ENCODE data around the gene RAB11FIP2. TPM values are rescaled to one million over a fixed set of nuclear protein-coding genes. Genes with fewer than 3 reads are reported as not detected.

The RAB11FIP2 gene
- polyA plus RNA-seq, 1 of the 3 experiments (the other 2 are of a cell fraction): 3.0 TPM

DNA sequence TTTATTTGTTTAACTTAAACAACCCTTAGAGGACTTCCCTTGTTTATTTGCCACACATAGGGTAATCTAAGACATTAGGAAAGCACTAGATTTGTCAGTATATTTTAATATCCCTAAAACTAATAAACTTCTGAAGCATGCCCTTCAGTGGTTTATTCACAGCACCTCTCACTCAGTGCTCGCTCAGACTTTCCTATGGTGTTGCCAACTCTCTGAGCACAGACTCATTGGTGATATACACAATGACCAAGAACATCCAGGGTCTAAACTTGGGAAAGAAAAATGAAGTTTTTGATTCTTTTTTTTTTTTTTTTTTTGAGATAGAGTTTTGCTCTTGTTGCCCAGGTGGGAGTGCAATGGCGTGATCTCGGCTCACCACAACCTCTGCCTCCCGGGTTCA is 82.2 kb downstream of the RAB11FIP2 start:
- H3F3A ChIP-seq (replicated peaks; ENCODE audit: insufficient read depth): no peaks in the 10 kb centered on the region
- H4K20me1 ChIP-seq (ENCODE audit: insufficient read depth): no peaks in the 10 kb centered on the region
- no peak overlapping the region for H3K4me2 ChIP-seq
- H2AFZ ChIP-seq (ENCODE audit: low read depth): no peak overlapping the region
- WGBS (ENCODE audit: low lambda C conversion rate): 71% methylated on average over 4 of the region's 4 CpGs
- H3K9me2 ChIP-seq: no peaks in the 10 kb centered on the region
- no peaks in the 10 kb centered on the region for H3K79me2 ChIP-seq (ENCODE audit: insufficient read depth)
- no peaks in the 10 kb centered on the region for H3K4me1 ChIP-seq (ENCODE audit: control insufficient read depth in 1 of 2, insufficient read depth in 2 of 2, low read depth in 1 of 2, low read length in 1 of 2)
- ChIA-PET CTCF (no interaction called here), POLR2A (no interaction called here)
- no peak for DNase-seq
- TF ChIP-seq, protein P1, sequence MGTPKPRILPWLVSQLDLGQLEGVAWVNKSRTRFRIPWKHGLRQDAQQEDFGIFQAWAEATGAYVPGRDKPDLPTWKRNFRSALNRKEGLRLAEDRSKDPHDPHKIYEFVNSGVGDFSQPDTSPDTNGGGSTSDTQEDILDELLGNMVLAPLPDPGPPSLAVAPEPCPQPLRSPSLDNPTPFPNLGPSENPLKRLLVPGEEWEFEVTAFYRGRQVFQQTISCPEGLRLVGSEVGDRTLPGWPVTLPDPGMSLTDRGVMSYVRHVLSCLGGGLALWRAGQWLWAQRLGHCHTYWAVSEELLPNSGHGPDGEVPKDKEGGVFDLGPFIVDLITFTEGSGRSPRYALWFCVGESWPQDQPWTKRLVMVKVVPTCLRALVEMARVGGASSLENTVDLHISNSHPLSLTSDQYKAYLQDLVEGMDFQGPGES (IDR thresholded peaks at IDR 0.05; ENCODE audit: low read depth, low read length): no peak
- no peak for TF ChIP-seq FOXJ3 (CRISPR knock-in tag; IDR thresholded peaks at IDR 0.05)
- no peak for TF ChIP-seq GATA2 (CRISPR knock-in tag; IDR thresholded peaks at IDR 0.05)
- TF ChIP-seq SMC3 (IDR thresholded peaks at IDR 0.05; ENCODE audit: low read depth, low read length): no peak
- TF ChIP-seq GABPA (IDR thresholded peaks at IDR 0.05; ENCODE audit: low read depth): no peak
- TF ChIP-seq FOXM1 (IDR thresholded peaks at IDR 0.05; ENCODE audit: low read depth): no peak
- no peak for TF ChIP-seq EP300 (IDR thresholded peaks at IDR 0.05; ENCODE audit: borderline replicate concordance in 1 of 2, low read depth in 1 of 2, low read length in 1 of 2)
- no peak for TF ChIP-seq MEF2A (IDR thresholded peaks at IDR 0.05; ENCODE audit: borderline replicate concordance, low read depth)
- no peak for TF ChIP-seq CHD2 (IDR thresholded peaks at IDR 0.05; ENCODE audit: low read length, partially characterized antibody)
- no peak for TF ChIP-seq EZH2phosphoT487 (IDR thresholded peaks at IDR 0.05; ENCODE audit: borderline replicate concordance, low read depth)
- no peak for TF ChIP-seq TCF12 (IDR thresholded peaks at IDR 0.05)
- no peak for TF ChIP-seq USF1 (IDR thresholded peaks at IDR 0.05; ENCODE audit: borderline replicate concordance, low read depth)
- TF ChIP-seq RXRA (IDR thresholded peaks at IDR 0.05; ENCODE audit: borderline replicate concordance, low read depth): no peak
- no peak for TF ChIP-seq PBX3 (IDR thresholded peaks at IDR 0.05)
- TF ChIP-seq JUND (IDR thresholded peaks at IDR 0.05): no peak
- TF ChIP-seq NFIC (IDR thresholded peaks at IDR 0.05; ENCODE audit: borderline replicate concordance): no peak
- no peak for TF ChIP-seq RAD21 (IDR thresholded peaks at IDR 0.05; ENCODE audit: low read length)
- no peak for TF ChIP-seq REST (IDR thresholded peaks at IDR 0.05; ENCODE audit: low read depth, low read length)
- TF ChIP-seq FOSL2 (IDR thresholded peaks at IDR 0.05; ENCODE audit: borderline replicate concordance, low read depth): no peak
- no peaks in the 10 kb centered on the region for H3K27me3 ChIP-seq (ENCODE audit: insufficient read depth)
- no peaks in the 10 kb centered on the region for H3K36me3 ChIP-seq (replicated peaks in 1 of 2; ENCODE audit: control insufficient read depth in 1 of 2, insufficient read depth in 2 of 2, low read length in 1 of 2)
- no peak overlapping the region for H3K4me3 ChIP-seq (ENCODE audit: low read depth in 2 of 2, low read length in 1 of 2)
- no peak overlapping the region for H3K9ac ChIP-seq
- H3K27ac ChIP-seq (ENCODE audit: low read depth in 2 of 2, low read length in 1 of 2): no peak overlapping the region
- H3K9me3 ChIP-seq: no peaks in the 10 kb centered on the region
